HL-60 (cell line): ENCODE measurements around the gene INSIG1.

Source experiments
- DNase-seq, 2 experiments: peaks; one replicate each; pipeline ENCODE4 v3.0.0-alpha.2; 2010 to 2020; ENCODE audit warnings: low read depth in 1 of 2, low spot score in 1 of 2
- H3K27ac ChIP-seq: fragments of 250-450 bp; sonication (Bioruptor Pico); replicated peaks from 2 replicates; pipeline ENCODE4 v1.5.1; 2020; ENCODE audit warnings: mild to moderate bottlenecking, moderate library complexity
- H3K27me3 ChIP-seq: fragments of 250-450 bp; sonication (Bioruptor Pico); 2 replicates; pipeline ENCODE4 v1.5.1; 2021; ENCODE audit warnings: mild to moderate bottlenecking, moderate library complexity; ENCODE audit not compliant: insufficient read depth, poor library complexity, severe bottlenecking
- H3K4me3 ChIP-seq: replicated peaks from 2 replicates; pipeline ENCODE4 v1.5.1; 2011; ENCODE audit warnings: mild to moderate bottlenecking, control low read depth, low read length; ENCODE audit not compliant: insufficient read depth
- CTCF ChIP-seq: IDR thresholded peaks from one replicate; pipeline ENCODE4 v1.5.1; 2011; ENCODE audit warnings: low read length, control low read depth, inconsistent platforms; ENCODE audit not compliant: insufficient read depth
- GABPA ChIP-seq: IDR thresholded peaks from 2 replicates; pipeline ENCODE4 v1.6.1; 2012; ENCODE audit warnings: low read depth
- POLR2AphosphoS5 ChIP-seq: IDR thresholded peaks from 2 replicates; pipeline ENCODE4 v1.6.1; 2012; ENCODE audit warnings: low read depth
- REST ChIP-seq: IDR thresholded peaks from 2 replicates; pipeline ENCODE4 v1.6.1; 2012; ENCODE audit warnings: low read depth; ENCODE audit not compliant: insufficient replicate concordance
- SPI1 ChIP-seq: IDR thresholded peaks from 2 replicates; pipeline ENCODE4 v1.6.1; 2012; ENCODE audit warnings: low read depth, mild to moderate bottlenecking, borderline replicate concordance

INSIG1 gene

GRCh38 chr7:155278921-155279320 lies 18.8 kb upstream of the INSIG1 start:
- H3K4me3 ChIP-seq, result no peak overlapping the region
- peaks cover 4% of the 10 kb centered on the region for H3K27me3 ChIP-seq
- DNase-seq, result no peak
- no peak for TF ChIP-seq GABPA
- no peak for TF ChIP-seq SPI1
- no peak for TF ChIP-seq REST
- no peak for TF ChIP-seq CTCF
- TF ChIP-seq POLR2AphosphoS5, result no peak
- H3K27ac ChIP-seq, result no peak overlapping the region

- H3K4me3 ChIP-seq, result no peak overlapping the region
- H3K27ac ChIP-seq, result no peak overlapping the region
- no peak for TF ChIP-seq SPI1
- TF ChIP-seq POLR2AphosphoS5, result no peak
- TF ChIP-seq REST, result no peak
- no peak for TF ChIP-seq CTCF
- no peak for TF ChIP-seq GABPA
- DNase-seq, result no peak
- H3K27me3 ChIP-seq, result peaks cover 4% of the 10 kb centered on the region
These were observed 17.8 kb upstream of the INSIG1 start for GRCh38 chr7:155279787-155280445.

GRCh38 chr7:155280446-155281397 lies 17.0 kb upstream of the INSIG1 start:
- TF ChIP-seq POLR2AphosphoS5 (no peak), GABPA (no peak), REST (no peak), SPI1 (peak; percentile 71), CTCF (no peak)

More at GRCh38 chr7:155280446-155281397, 17.0 kb upstream of the INSIG1 start:
- DNase-seq, result no peak
- H3K27me3 ChIP-seq, result peaks cover 4% of the 10 kb centered on the region
- no peak overlapping the region for H3K27ac ChIP-seq
- no peak overlapping the region for H3K4me3 ChIP-seq
